Fibroblast of the aortic adventitia (primary cell): Measurements from ENCODE around the gene RTL5. TPM values are rescaled to one million over a fixed set of nuclear protein-coding genes. Genes with fewer than 3 reads are reported as not detected.
A peak's percentile ranks its signal among the peaks of the same experiment; 100 is the strongest.

Source experiments
- DNase-seq: peaks from one replicate; pipeline ENCODE4 v3.0.0-alpha.2; 2010; ENCODE audit warnings: low read depth
- H3K4me3 ChIP-seq: 2 replicates; pipeline ENCODE4 v1.5.1; 2011; ENCODE audit warnings: low read depth, mild to moderate bottlenecking, control low read depth, low read length, moderate library complexity
- total RNA-seq: library from RNA; depleted of rRNA; stranded (reverse); fragments of >200 nt; gene quantifications from 2 replicates; pipeline ENCODE4 v1.2.3, GENCODE V29; 2012; ENCODE audit warnings: low replicate concordance
- TF ChIP-seq, protein P1 (sequence below): IDR thresholded peaks from 2 replicates; pipeline ENCODE4 v1.5.1; 2011; ENCODE audit warnings: mild to moderate bottlenecking, low read length, control low read depth, inconsistent platforms; ENCODE audit not compliant: insufficient read depth

The RTL5 gene
- total RNA-seq, 1 donor: 2.3 TPM

DNA sequence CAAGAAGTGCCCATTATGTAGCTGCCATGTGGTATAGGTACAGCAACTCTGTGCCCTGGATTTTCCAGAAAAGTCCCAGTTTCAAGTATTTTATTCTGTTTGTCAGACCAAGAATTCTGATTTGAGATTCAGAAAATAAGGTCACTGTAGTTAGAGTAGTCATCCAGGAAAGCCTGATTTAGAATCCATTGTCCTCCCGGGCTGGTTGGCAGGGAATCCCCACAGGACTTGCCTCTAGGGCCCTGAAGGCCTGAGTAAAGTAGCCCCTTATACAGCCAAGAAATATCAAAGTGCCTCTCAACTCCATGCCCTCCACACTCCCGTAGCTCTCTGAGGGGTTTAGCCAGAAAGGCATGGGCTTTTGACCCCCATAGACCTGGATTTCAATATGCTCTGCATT lies 36.3 kb downstream of the RTL5 start:
- TF ChIP-seq, protein P1, sequence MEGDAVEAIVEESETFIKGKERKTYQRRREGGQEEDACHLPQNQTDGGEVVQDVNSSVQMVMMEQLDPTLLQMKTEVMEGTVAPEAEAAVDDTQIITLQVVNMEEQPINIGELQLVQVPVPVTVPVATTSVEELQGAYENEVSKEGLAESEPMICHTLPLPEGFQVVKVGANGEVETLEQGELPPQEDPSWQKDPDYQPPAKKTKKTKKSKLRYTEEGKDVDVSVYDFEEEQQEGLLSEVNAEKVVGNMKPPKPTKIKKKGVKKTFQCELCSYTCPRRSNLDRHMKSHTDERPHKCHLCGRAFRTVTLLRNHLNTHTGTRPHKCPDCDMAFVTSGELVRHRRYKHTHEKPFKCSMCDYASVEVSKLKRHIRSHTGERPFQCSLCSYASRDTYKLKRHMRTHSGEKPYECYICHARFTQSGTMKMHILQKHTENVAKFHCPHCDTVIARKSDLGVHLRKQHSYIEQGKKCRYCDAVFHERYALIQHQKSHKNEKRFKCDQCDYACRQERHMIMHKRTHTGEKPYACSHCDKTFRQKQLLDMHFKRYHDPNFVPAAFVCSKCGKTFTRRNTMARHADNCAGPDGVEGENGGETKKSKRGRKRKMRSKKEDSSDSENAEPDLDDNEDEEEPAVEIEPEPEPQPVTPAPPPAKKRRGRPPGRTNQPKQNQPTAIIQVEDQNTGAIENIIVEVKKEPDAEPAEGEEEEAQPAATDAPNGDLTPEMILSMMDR: no peak
- DNase-seq: no peak
- no peak overlapping the region for H3K4me3 ChIP-seq

GRCh38 chrX:72094894-72095293 lies 36.8 kb downstream of the RTL5 start:
- peak; percentile 37 for DNase-seq
- H3K4me3 ChIP-seq: no peak overlapping the region
- TF ChIP-seq, protein P1: no peak

GRCh38 chrX:72089254-72089653 lies 42.5 kb downstream of the RTL5 start:
- DNase-seq: no peak
- TF ChIP-seq, protein P1: no peak
- no peak overlapping the region for H3K4me3 ChIP-seq

- no peak for DNase-seq
- H3K4me3 ChIP-seq: no peak overlapping the region
- TF ChIP-seq, protein P1: no peak
These were observed 43.0 kb downstream of the RTL5 start for GRCh38 chrX:72088761-72089160.

DNA sequence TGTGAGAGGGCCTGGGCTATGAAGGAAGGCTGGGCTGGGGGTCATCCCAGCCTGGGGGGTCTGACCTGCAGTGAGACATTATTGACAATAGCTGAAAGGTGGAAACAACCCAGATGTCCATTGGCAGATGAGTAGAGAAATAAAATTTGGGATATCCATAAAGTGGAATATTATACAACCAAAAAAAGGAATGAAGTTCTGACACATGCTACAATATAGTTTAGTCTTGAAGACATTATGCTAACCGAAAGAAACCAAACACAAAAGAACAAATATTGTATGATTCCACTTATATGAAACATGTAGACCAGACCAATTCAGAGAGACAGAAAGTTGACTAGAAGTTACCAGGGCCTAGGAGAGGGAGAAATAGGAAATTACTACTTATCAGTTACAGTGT lies 44.7 kb downstream of the RTL5 start:
- TF ChIP-seq, protein P1: no peak
- no peak for DNase-seq
- H3K4me3 ChIP-seq: no peak overlapping the region

- TF ChIP-seq, protein P1: no peak
- no peak overlapping the region for H3K4me3 ChIP-seq
- no peak for DNase-seq
These were observed 47.6 kb downstream of the RTL5 start for GRCh38 chrX:72084114-72084513.

DNA sequence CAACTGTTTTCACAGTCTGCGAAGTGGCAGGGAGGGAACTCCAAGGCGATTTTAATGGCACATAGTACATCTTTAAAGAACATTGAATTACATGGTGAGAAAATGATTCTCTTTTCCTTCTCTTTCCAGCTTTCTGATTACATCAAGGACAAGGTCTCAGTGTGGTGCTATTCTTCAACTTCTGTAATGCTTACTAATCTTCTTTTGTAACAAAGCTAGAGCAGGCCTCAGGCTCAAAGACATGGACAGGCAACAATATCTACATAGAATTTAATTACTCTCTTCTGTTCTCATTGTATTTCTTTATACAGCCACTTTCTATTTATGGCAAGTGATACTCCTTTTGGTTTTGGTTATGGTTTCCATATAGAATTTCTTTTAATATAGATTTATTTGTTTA lies 48.4 kb downstream of the RTL5 start:
- no peak for DNase-seq
- TF ChIP-seq, protein P1: no peak
- no peak overlapping the region for H3K4me3 ChIP-seq
